ENCODE data around the gene ZNF541. TPM values are rescaled to one million over a fixed set of nuclear protein-coding genes. Genes with fewer than 3 reads are reported as not detected.

Gene ZNF541, protein sequence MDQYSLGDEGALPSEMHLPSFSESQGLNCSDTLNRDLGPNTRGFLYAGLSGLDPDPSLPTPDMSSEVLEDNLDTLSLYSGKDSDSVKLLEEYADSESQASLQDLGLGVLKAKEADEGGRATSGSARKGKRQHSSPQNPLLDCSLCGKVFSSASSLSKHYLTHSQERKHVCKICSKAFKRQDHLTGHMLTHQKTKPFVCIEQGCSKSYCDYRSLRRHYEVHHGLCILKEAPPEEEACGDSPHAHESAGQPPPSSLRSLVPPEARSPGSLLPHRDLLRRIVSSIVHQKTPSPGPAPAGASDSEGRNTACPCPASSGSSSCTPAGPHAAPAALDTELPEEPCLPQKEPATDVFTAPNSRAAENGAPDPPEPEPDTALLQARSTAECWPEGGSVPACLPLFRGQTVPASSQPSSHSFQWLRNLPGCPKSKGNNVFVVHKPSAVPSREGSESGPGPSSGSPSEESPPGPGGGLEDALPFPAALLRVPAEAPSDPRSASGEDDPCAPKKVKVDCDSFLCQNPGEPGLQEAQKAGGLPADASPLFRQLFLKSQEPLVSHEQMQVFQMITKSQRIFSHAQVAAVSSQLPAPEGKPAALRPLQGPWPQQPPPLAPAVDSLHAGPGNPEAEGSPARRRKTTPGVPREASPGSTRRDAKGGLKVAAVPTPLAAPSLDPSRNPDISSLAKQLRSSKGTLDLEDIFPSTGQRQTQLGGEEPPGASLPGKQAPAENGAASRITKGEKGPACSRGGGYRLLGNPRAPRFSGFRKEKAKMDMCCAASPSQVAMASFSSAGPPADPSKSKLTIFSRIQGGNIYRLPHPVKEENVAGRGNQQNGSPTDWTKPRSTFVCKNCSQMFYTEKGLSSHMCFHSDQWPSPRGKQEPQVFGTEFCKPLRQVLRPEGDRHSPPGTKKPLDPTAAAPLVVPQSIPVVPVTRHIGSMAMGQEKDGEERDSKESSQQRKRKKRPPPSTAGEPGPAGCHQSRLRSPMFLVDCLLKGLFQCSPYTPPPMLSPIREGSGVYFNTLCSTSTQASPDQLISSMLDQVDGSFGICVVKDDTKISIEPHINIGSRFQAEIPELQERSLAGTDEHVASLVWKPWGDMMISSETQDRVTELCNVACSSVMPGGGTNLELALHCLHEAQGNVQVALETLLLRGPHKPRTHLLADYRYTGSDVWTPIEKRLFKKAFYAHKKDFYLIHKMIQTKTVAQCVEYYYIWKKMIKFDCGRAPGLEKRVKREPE (N-terminal part only)
- under 1 TPM in 4 of 8 experiments, not detected in 4; 0.04 to 0.43 (median 0.16) TPM for total RNA-seq

DNA sequence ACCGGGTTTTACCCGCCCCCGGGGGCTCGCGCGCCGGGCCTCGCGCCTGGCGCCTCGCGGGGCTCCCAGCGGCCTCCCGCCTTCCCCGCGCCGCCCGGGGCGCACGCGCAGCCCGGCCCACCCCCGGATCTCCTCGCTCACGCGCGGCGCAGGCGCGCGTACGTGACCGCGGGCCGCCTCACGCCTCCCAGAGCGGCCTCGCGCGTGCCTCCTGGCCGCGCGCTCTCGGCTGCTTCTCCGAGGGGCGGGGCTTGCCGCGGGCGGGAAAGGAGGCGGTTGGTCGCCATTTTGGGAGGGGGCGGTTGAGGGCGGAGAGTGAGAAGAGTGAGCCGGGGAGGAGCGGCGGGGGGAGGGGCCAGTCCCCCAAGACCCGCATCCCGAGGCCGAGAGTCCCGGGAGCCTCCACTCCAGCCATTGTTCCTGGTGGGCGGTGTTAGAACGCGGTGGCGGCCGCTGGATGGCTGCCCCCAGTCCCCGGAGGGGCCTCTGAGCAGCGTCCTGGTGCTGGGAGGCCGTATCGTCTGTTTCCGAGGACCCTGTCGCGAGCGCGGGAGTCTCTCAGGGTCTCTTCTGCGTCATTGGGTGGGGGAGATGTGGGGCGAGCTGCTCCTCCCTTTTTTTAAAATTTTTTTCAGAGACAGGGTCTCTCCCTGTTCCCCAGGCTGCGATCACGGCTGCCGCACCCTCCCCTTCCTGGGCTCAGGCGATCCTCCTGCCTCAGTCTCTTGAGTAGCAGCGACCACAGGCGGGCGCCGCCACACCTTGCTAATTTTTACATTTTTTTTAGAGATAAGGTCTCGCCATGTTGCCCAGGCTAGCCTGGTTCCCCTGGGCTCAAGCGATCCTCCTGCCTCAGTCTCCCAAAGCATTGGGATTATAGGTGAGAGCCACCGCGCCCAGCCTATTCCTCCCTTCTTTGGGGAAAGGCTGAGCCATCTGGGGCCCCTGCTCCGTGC, at the start of gene ZNF541:
ZNF541 (minus strand) TSS at position 78 of the 956 bp plus-strand sequence. CDS start 17,292 bp downstream, outside the sequence.
- Histone ChIP-seq H3K4me3 (no peak within 1 kb of the TSS), H3K4me1 (replicated peaks in 1 of 2) (no peaks in the 10 kb centered on the region), H3K27ac (no peak within 1 kb of the TSS)
- peak in 3 of 8 experiments; percentile 38 to 64 (median 58) for ATAC-seq (replicated peaks in 6 of 8)
- 27 to 100% (median 93%) methylated on average over 1 to 9 of the region's 89 CpGs; no CpG with 5 or more reads in 1 of the 10 experiments for WGBS, 10 experiments
- in situ Hi-C loops (cut with MboI; ENCODE audit: low pct_unique_long_range_greater_than_20kb in 2 of 9, low sequenced_read_pairs in 9 of 9, unreplicated experiment in 9 of 9): no loop called here

DNA sequence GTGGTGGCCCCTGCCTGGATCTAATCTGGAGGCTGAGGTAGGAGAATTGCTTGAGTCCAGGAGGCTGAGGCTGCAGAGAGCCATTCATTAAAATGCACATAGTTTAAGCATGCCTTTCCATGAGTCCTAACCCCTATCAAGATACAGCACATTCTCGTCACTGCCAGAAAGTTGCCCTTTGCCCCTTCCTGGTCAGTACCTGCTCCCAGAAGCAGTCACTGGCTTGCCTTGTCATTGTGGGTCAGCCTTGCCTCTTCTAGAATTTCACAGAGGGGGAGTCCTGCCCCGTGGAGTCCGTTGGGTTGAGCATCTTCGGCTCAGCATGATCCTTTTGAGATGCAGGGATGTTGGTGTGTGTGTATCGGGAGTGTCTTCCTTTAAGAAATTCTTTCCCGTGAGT, 46.8 kb upstream of the ZNF541 start:
- H3K4me1 ChIP-seq (replicated peaks in 1 of 2): peaks cover 0 to 6% of the 10 kb centered on the region in 2 donors
- no peak overlapping the region for H3K27ac ChIP-seq
- in situ Hi-C loops (cut with MboI; ENCODE audit: low pct_unique_long_range_greater_than_20kb in 2 of 9, low sequenced_read_pairs in 9 of 9, unreplicated experiment in 9 of 9): no loop called here
- peak in 2 of 8 experiments; percentile 57 to 91 for ATAC-seq (replicated peaks in 6 of 8)
- 0 to 60% (median 33%) methylated on average over 1 to 6 of the region's 6 CpGs; no CpG with 5 or more reads in 4 of the 10 experiments for WGBS, 10 experiments
- H3K4me3 ChIP-seq: no peak overlapping the region

DNA sequence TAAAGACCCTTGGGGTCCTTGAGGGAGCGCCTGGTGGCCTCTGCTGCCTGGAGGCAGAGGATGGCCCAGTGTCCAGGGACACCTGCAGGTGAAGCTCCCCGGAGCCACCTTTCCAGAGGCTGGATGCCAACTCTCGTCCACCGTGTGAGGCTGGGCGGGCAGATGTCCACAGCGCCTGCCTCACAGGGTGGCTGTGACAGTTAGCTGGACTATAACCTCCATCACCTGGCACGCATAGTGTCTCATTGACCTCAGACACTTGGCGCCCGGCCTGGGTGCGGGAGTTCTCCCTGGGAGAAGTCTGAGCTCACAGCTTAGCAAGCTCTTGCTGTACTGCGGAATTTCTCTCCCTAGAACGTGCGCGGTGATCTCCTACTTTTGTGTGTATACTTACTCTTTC, 45.8 kb upstream of the ZNF541 start:
- peak in 1 of 8 experiments; percentile 16 for ATAC-seq (replicated peaks in 6 of 8)
- in situ Hi-C loops (cut with MboI; ENCODE audit: low pct_unique_long_range_greater_than_20kb in 2 of 9, low sequenced_read_pairs in 9 of 9, unreplicated experiment in 9 of 9): no loop called here
- no peak overlapping the region for H3K27ac ChIP-seq

DNA sequence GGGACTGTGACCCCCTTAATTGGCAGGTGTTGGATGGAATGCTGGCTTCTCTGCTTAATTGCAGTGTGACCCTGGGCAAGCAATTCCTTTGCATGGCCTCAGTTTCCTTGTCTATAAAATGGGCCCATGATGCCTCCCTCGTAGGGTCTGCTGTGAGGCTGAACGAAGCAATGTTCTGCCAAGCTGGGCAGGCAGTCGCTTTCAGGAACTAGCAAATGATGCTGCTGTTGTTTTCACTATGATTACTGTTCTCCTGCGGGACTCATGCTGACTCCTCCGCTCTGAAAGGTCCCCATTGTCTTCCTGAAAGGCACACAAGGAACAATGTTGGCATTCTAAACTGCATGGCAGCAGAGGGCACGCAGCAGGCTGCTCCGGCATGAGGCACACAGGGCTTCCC, 42.8 kb upstream of the ZNF541 start:
- no peak for ATAC-seq (replicated peaks in 6 of 8)
- 86 to 100% (median 98%) methylated on average over 1 to 6 of the region's 7 CpGs; no CpG with 5 or more reads in 5 of the 10 experiments for WGBS, 10 experiments
- peaks cover 14 to 26% of the 10 kb centered on the region in 2 donors for H3K4me1 ChIP-seq (replicated peaks in 1 of 2)
- no peak overlapping the region for H3K4me3 ChIP-seq
- in situ Hi-C loops (cut with MboI; ENCODE audit: low pct_unique_long_range_greater_than_20kb in 2 of 9, low sequenced_read_pairs in 9 of 9, unreplicated experiment in 9 of 9): no loop called here
- no peak overlapping the region for H3K27ac ChIP-seq

More for the DNA sequence above, 45.8 kb upstream of the ZNF541 start:
- Histone ChIP-seq H3K4me1 (replicated peaks in 1 of 2) (peaks cover 0 to 10% of the 10 kb centered on the region in 2 donors), H3K4me3 (no peak overlapping the region)
- 42 to 83% (median 66%) methylated on average over 1 to 12 of the region's 14 CpGs; no CpG with 5 or more reads in 3 of the 10 experiments for WGBS, 10 experiments

DNA sequence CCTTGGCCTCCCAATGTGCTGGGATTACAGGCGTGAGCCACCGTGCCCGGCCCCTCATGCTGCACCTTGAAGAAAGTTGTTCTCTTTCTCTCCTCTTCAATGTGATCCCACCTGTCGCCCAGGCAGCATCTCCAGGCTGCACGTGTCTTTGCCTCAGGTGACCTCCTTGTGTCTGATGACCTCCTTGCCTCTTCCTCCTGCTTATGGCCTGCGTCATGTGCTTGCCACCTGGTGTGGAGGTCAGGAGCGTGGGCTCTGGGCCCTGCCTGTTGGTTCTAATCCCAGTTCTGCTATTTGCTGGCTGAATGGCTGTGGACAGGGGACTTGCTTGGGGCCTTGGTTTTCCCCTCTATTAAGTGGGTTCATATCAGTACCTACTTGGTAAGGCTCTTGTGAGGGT, 42.3 kb upstream of the ZNF541 start:
- 94 to 100% (median 100%) methylated on average over 1 to 3 of the region's 7 CpGs; no CpG with 5 or more reads in 6 of the 10 experiments for WGBS, 10 experiments
- Histone ChIP-seq H3K4me3 (no peak overlapping the region), H3K4me1 (replicated peaks in 1 of 2) (peaks cover 15 to 30% of the 10 kb centered on the region in 2 donors), H3K27ac (no peak overlapping the region)
- in situ Hi-C loops (cut with MboI; ENCODE audit: low pct_unique_long_range_greater_than_20kb in 2 of 9, low sequenced_read_pairs in 9 of 9, unreplicated experiment in 9 of 9): no loop called here
- ATAC-seq (replicated peaks in 6 of 8): no peak

DNA sequence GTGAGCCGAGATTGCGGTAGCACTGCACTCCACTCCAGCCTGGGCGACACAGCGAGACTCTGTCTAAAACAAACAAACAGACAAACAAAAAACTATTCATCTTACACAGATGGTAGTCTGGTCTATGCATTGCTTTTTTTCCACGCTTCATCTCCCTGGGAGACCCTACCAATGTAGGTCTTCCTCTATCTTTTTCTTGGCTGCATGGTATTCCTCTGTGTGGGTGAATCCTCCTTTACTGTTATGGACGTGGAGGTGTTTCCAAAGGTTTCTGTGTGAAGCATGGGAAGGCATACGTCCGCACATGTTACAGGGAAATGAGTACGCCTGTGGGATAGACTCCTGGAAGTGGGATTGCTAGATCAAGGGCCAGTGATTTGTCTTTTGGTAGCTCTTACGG, 41.6 kb upstream of the ZNF541 start:
- WGBS, 10 experiments: 86 to 100% (median 98%) methylated on average over 4 to 9 of the region's 10 CpGs; no CpG with 5 or more reads in 1 of the 10 experiments

DNA sequence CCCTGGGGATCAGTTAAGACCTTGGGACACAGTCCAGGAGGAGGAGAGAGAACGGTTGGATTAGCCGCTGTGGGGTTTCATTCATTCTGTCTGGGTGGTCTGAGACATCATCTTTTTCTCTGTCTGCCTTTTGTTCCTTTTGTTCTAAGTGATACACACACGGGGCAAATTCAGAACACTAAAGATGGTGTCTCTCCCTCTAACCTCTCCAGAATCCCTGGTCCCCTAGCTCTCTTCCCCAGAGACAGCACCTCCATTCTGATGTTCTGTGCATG, 41.0 kb upstream of the ZNF541 start:
- H3K27ac ChIP-seq: no peak overlapping the region
- in situ Hi-C loops (cut with MboI; ENCODE audit: low pct_unique_long_range_greater_than_20kb in 2 of 9, low sequenced_read_pairs in 9 of 9, unreplicated experiment in 9 of 9): no loop called here
- ATAC-seq (replicated peaks in 6 of 8): no peak
- H3K4me1 ChIP-seq (replicated peaks in 1 of 2): peaks cover 15 to 30% of the 10 kb centered on the region in 2 donors
- no peak overlapping the region for H3K4me3 ChIP-seq
- WGBS, 10 experiments: 0 to 100% (median 42%) methylated on average over 1 to 3 of the region's 3 CpGs; no CpG with 5 or more reads in 2 of the 10 experiments

More for the DNA sequence above, 41.6 kb upstream of the ZNF541 start:
- no peak overlapping the region for H3K4me3 ChIP-seq
- in situ Hi-C loops (cut with MboI; ENCODE audit: low pct_unique_long_range_greater_than_20kb in 2 of 9, low sequenced_read_pairs in 9 of 9, unreplicated experiment in 9 of 9): no loop called here
- H3K27ac ChIP-seq: no peak overlapping the region
- no peak for ATAC-seq (replicated peaks in 6 of 8)
- H3K4me1 ChIP-seq (replicated peaks in 1 of 2): peaks cover 15 to 30% of the 10 kb centered on the region in 2 donors

DNA sequence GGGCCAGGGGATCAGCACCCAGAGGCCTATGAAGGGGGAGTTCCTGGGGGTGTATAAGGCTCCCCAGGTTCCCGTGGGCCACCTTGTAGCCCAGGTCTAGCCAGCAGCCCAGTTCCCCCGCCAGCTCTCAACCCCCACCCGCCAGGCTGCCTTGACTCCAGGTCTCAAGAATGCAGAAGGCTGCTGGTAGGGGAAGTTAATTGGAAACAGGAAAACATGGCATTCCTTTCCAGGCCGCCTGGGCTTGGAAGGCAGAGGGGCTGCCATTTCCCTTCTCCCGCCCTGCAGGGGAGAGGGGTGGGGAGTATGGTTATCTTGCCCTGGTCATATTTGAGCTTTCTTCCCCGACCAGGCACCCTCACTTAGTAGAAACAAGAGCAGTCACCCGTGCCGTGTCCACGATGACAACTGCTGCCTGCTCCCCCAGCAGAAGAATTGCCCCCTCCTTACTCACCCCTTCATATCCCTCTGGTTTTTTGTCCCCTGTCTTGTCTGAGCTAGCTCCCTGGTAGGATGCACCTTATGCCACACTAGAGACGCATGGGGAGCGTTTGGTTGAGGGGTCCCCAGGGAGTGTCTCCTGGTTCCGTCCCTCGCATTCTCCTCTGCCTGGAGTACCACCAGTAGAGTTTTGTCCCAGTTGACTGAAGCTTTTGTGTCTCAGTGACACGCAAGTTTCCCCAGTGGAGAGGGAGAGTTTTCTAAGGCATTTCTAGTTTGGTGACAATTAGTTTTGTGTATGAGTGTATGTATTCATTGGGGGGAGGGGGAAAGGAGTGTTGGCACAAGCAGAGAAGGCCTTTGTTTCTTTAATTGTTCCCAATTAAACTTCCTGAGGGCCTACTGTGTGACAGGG, 40.4 kb upstream of the ZNF541 start:
- Histone ChIP-seq H3K4me1 (replicated peaks in 1 of 2) (peaks cover 15 to 26% of the 10 kb centered on the region in 2 donors), H3K27ac (peak overlapping the region in 1 of 2 donors; percentile 76), H3K4me3 (peak overlapping the region in 1 of 5 donors; percentile 0)
- in situ Hi-C loops (cut with MboI; ENCODE audit: low pct_unique_long_range_greater_than_20kb in 2 of 9, low sequenced_read_pairs in 9 of 9, unreplicated experiment in 9 of 9): no loop called here
- 39 to 70% (median 50%) methylated on average over 1 to 4 of the region's 14 CpGs; no CpG with 5 or more reads in 6 of the 10 experiments for WGBS, 10 experiments
- peak in 3 of 8 experiments; percentile 3 to 6 (median 5) for ATAC-seq (replicated peaks in 6 of 8)

DNA sequence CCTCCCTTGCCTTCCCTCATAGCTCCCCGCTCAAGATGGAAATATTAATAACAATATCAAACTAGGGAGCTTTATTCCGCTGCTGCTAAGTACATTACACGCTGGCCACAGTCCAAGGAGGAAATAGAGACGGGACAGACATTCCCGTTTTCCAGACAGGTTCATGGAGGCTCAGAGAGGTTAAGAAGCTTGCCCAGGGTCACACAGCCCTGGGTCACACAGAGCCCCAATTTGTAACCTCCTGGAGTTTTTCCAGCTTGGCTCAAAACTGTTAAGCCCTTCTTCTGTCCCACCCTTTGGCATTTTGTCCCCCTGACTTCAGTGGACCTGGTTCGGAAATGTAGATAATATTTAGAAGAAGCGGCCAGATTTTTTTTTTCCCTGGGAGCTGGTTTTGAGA, 38.0 kb upstream of the ZNF541 start:
- in situ Hi-C loops (cut with MboI; ENCODE audit: low pct_unique_long_range_greater_than_20kb in 2 of 9, low sequenced_read_pairs in 9 of 9, unreplicated experiment in 9 of 9): no loop called here
- Histone ChIP-seq H3K4me3 (peak overlapping the region; percentile 72 to 91 (median 87)), H3K4me1 (replicated peaks in 1 of 2) (peaks cover 15 to 24% of the 10 kb centered on the region in 2 donors), H3K27ac (peak overlapping the region in 1 of 2 donors; percentile 100)
- WGBS, 10 experiments: 27 to 100% (median 87%) methylated on average over 1 to 7 of the region's 7 CpGs; no CpG with 5 or more reads in 2 of the 10 experiments
- ATAC-seq (replicated peaks in 6 of 8): no peak

DNA sequence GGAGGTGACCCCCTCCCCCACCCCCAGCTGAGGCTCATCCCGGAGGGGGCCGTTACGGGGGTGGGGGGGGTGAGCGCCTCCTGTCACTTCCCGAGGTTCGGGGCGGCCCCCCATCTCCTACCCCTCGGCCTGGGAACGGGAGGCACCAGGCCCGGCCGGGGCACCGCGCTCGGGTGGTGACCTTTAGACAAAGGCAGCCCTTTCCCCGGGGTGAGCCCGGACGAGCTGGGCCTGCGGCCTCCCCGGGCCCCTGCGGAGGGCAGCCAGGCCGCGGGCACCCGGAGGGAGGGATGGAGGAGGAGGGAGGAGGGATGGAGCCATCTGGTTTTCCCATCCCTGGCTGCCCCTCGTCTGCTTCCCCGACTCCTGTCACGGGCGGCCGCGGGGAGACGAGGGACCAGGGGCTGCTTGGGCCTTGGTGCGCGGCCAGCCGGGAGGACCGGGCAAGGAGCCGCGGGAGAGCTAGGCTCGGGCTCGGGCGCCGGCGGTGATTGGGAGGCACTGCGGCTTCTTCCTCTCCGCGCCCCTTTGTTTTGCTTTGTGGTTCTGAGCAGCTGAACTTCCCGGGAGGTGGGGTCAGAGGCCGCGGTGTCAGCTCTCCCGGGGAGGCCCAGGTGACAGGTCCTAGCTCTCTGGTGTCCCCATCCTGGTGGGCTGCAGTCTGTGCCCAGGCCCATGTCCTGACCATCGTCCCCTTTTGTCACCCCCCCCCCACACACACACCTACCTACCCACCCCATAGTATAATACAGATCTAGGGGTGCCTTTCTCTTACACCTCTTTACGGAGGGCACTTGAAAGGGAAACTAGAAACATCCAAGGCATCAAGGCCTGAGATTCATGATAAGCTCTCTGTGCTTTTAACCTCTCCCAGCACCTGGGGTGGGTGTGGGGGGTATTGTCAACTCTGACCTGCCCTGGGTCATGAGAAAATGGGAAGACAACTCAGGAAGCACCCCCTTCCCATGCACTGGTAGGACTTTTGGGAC, 37.3 kb upstream of the ZNF541 start:
- Histone ChIP-seq H3K27ac (peak overlapping the region; percentile 100), H3K4me3 (peak overlapping the region; percentile 72 to 91 (median 87)), H3K4me1 (replicated peaks in 1 of 2) (peaks cover 15 to 24% of the 10 kb centered on the region in 2 donors)
- in situ Hi-C loops (cut with MboI; ENCODE audit: low pct_unique_long_range_greater_than_20kb in 2 of 9, low sequenced_read_pairs in 9 of 9, unreplicated experiment in 9 of 9): no loop called here
- peak; percentile 1 to 17 (median 4) for ATAC-seq (replicated peaks in 6 of 8)
- 0% methylated on average over 1 of the region's 50 CpGs; no CpG with 5 or more reads in 9 of the 10 experiments for WGBS, 10 experiments
